Fibroblast of mammary gland (primary cell): ENCODE measurements around the gene PCNP.
"Not testable (repeated sequence)": the region's sequence is repeated elsewhere in the genome, so short reads cannot be mapped to it uniquely, and the experiment has no call there.

Experiments
- DNase-seq: peaks from one replicate; pipeline ENCODE4 v3.0.0-alpha.2; 2010; ENCODE audit warnings: low read depth
- H3K4me3 ChIP-seq: 2 replicates; pipeline ENCODE4 v1.5.1; 2011; ENCODE audit warnings: low read depth, mild to moderate bottlenecking, low read length, moderate library complexity; ENCODE audit not compliant: control insufficient read depth
- CTCF ChIP-seq: conservative IDR thresholded peaks from 2 replicates; pipeline ENCODE4 v1.5.1; 2011; ENCODE audit warnings: low read depth, low read length, inconsistent platforms; ENCODE audit not compliant: control insufficient read depth, insufficient read depth

PCNP gene

DNA sequence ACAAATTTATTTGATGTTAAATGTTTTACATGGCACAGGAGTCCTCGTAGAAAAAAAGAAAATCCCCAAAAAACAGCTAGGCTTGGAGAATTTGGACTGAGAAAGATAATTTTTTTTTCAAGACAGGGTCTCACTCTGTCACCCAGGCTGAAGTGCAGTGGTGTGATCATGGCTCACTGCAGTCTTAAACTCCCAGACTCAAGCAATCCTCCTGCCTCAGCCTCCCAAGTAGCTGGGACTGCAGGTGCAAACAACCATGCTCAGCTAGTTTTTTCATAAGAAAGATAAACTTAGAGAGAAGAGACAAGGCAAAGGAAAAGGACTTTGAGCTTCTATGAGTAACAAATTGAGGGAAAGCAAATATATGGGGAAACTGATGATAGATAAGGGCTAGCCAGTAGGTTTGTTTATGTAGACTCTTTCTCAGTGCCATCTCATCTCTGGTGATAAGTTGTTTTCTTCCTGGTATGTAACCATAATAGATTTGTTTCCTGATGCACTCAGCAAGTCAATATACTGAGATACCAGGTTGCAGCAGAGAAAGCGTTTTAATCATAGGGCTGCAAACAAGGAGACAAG is 25.4 kb upstream of the PCNP start:
- no peak for DNase-seq
- no peak for TF ChIP-seq CTCF
- no peak overlapping the region for H3K4me3 ChIP-seq

GRCh38 chr3:101549473-101549872 is 24.5 kb upstream of the PCNP start:
- no peak for TF ChIP-seq CTCF
- H3K4me3 ChIP-seq, result no peak overlapping the region
- DNase-seq, result no peak

DNA sequence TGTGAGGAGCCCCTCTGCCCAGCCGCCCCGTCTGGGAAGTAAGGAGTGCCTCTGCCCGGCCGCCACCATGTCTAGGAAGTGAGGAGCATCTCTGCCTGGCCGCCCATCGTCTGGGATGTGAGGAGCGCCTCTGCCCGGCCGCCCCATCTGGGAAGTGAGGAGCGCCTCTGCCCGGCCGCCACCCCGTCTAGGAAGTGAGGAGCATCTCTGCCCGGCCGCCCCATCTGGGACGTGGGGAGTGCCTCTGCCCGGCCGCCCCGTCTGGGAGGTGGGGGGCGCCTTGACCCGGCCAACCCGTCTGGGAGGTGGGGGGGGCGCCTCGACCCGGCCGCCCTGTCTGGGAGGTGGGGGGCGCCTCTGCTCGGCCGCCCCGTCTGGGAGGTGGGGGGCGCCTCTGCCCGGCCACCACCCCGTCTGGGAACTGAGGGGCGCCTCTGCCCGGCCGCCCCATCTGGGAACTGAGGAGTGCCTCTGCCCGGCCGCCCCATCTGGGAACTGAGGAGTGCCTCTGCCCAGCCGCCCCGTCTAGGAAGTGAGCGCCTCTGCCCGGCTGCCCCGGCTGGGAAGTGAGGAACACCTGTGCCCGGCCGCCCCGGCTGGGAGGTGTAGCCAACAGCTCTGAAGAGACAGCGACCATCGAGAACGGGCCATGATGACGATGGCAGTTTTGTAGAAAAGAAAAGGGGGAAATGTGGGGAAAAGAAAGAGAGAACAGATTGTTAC is 22.5 kb upstream of the PCNP start:
- not testable (repeated sequence) for DNase-seq, H3K4me3 ChIP-seq

DNA sequence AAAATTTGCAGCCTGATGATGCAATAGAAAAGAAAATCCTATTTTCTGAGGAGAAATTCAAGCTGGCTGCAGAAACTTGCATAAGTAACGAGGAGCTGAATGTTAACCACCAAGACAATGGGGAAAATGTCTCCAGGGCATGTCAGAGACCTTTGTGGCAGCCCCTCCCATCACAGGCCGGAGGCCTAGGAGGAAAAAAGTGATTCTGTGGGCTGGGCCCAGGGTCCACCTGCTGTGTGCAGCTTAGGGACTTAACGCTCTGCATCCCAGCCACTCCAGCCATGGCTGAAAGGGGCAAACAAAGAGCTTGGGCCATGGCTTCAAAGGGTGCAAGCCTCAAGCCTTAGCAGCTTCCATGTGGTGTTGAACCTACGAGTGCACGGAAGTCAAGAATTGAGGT is 20.6 kb upstream of the PCNP start:
- not testable (repeated sequence) for H3K4me3 ChIP-seq, DNase-seq

DNA sequence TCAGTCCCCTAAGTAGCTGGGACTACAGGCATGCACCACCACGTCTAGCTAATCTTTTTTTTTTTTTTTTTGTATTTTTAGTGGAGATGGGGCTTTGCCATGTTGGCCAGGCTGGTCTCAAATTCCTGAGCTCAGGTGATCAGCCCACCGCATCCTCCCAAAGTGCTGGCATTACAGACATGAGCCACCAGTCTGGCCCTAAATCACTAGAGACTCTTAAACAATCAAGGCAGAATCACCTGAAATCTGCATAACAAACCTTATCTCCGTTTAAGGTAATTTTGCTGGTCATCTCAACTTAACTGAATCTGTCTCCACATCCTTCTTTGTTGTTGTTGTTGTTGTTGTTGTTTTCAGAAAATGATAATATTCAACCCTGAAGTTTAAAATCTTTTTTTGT is 17.9 kb upstream of the PCNP start:
- TF ChIP-seq CTCF, result no peak
- H3K4me3 ChIP-seq, result no peak overlapping the region
- DNase-seq, result no peak

DNA sequence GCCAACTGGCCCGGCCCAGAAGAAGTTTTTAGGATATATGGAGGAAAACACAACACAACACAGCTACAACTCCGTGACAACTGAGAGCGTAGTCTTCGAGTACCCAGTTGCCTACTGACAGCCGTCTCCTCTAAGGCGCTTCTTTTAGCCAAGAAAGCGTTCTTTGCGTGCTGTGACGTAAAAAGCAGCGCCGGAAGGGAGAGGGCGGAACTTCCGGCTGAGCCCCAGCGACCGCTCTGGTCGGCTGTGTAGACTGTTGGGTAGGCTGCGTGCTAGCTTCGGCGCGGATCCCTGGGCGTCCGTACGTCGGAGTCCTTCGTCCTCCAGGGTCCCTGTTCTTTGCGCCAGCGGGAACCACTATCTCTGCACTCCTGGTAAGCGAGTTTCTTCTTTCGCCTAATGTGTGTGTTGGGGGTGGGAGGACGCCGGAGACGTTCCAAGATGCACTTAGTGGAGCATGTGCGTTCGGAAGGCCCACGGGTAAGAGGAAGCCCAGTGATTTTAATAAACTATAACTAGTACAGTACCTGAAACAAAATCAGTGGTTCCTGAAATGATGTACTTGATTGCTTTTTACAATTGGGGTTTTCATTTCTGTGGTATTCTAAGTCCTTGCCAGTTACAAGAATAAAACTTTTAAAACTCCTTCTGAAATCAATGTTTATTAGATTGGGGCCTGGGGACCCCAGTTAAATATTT is 12.2 kb upstream of the PCNP start, which contains the start of gene TRMT10C:
Gene TRMT10C (plus strand): TSS at position 239 of the 699 bp plus-strand sequence. CDS start 2,914 bp downstream, outside the sequence.
- H3K4me3 ChIP-seq, result peak within 1 kb of the TSS; percentile 87
- no peak for TF ChIP-seq CTCF
- DNase-seq, result peak; percentile 92

GRCh38 chr3:101567528-101568317 is 6.3 kb upstream of the PCNP start:
- TF ChIP-seq CTCF, result no peak
- peak; percentile 6 for DNase-seq
- H3K4me3 ChIP-seq, result no peak overlapping the region
